ENCODE measurements around the gene SLC2A8.

- TF ChIP-seq IRF1 (CRISPR knock-in tag; IDR thresholded peaks at IDR 0.05), result no peak
- TF ChIP-seq MAX (CRISPR knock-in tag; IDR thresholded peaks at IDR 0.05), result no peak
- no peak for TF ChIP-seq E2F5 (CRISPR knock-in tag; IDR thresholded peaks at IDR 0.05)
- TF ChIP-seq NFYB (CRISPR knock-in tag; conservative IDR thresholded peaks at IDR 0.05; ENCODE audit: low read depth), result no peak
Observed at GRCh38 chr9:127424676-127424999, 27.7 kb downstream of the SLC2A8 start.

Data from WTC11 (cell line).